ENCODE data around the gene CIAPIN1.
A peak's percentile ranks its signal among the peaks of the same experiment; 100 is the strongest.

Gene CIAPIN1

DNA sequence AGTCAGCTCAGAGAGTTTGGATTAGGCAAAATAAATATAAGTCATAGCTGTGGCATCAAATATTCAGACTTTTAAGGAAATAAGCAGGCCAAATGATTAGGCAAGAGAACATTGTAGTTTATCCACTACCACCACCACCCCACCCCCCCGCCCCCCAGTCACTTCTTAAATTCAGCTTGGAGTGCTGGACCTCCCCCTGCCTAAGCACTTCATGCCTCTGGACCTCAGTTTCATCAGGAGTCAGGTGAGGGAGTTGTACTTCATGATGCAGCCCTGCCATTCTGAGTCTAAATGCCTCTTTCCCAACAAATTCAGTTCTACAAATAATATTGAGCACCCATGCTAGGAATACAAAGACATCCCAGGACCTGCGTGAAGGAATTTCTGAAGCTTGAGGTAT, 17.3 kb upstream of the CIAPIN1 start:
- H3K4me3 ChIP-seq (ENCODE audit: insufficient read depth, low read length, poor library complexity, severe bottlenecking) = no peak overlapping the region
- TF ChIP-seq, protein P1, sequence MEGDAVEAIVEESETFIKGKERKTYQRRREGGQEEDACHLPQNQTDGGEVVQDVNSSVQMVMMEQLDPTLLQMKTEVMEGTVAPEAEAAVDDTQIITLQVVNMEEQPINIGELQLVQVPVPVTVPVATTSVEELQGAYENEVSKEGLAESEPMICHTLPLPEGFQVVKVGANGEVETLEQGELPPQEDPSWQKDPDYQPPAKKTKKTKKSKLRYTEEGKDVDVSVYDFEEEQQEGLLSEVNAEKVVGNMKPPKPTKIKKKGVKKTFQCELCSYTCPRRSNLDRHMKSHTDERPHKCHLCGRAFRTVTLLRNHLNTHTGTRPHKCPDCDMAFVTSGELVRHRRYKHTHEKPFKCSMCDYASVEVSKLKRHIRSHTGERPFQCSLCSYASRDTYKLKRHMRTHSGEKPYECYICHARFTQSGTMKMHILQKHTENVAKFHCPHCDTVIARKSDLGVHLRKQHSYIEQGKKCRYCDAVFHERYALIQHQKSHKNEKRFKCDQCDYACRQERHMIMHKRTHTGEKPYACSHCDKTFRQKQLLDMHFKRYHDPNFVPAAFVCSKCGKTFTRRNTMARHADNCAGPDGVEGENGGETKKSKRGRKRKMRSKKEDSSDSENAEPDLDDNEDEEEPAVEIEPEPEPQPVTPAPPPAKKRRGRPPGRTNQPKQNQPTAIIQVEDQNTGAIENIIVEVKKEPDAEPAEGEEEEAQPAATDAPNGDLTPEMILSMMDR (IDR thresholded peaks at IDR 0.05; ENCODE audit: insufficient read depth, low read length, poor library complexity, severe bottlenecking) = no peak
- TF ChIP-seq EZH2phosphoT487 (conservative IDR thresholded peaks at IDR 0.05; ENCODE audit: low read length) = no peak
- no peaks in the 10 kb centered on the region for H3K9me3 ChIP-seq (ENCODE audit: insufficient read depth, low read length)
- H3K9ac ChIP-seq (ENCODE audit: low read length) = no peak overlapping the region
- H2AFZ ChIP-seq (ENCODE audit: low read depth, low read length, severe bottlenecking) = no peak overlapping the region
- H3K9me2 ChIP-seq (replicated peaks; ENCODE audit: insufficient read depth, low read length) = no peaks in the 10 kb centered on the region
- no peaks in the 10 kb centered on the region for H4K20me1 ChIP-seq (ENCODE audit: low read depth, low read length)
- no peak overlapping the region for H3K27ac ChIP-seq (ENCODE audit: low read depth, low read length)
- H3K4me2 ChIP-seq (ENCODE audit: low read depth, low read length, poor library complexity, severe bottlenecking) = no peak overlapping the region
- peaks cover 15% of the 10 kb centered on the region for H3K79me2 ChIP-seq (ENCODE audit: insufficient read depth, low read length)
- H3K36me3 ChIP-seq (ENCODE audit: low read length) = peaks cover 7% of the 10 kb centered on the region; the same call in 1 of the 2 replicates
- peaks cover 14% of the 10 kb centered on the region for H3F3A ChIP-seq (ENCODE audit: insufficient read depth)
- H3K27me3 ChIP-seq (ENCODE audit: low read length) = no peaks in the 10 kb centered on the region

DNA sequence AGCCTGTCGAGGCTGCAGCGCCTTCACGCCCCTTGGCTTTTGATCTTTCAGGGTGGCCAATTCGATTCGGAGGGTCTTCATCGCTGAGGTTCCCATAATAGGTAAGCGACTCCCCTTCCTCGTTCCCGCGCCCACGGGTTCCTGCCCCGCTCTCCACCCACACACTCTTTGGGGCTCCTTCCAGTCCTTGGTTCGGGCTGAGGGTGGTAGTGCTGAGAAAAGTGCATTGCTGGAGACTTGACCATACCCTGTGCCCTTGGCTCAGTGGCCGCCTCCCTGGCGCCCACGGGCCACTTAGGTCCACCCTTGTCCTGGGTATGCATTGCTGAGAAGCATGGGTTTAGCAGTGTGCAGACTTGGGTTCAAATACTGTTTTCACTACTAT, 15.8 kb upstream of the CIAPIN1 start:
- Histone ChIP-seq H3K79me2 (ENCODE audit: insufficient read depth, low read length) (peaks cover 15% of the 10 kb centered on the region), H3K4me3 (ENCODE audit: insufficient read depth, low read length, poor library complexity, severe bottlenecking) (peak overlapping the region; percentile 74), H3K27ac (ENCODE audit: low read depth, low read length) (no peak overlapping the region), H2AFZ (ENCODE audit: low read depth, low read length, severe bottlenecking) (no peak overlapping the region), H3K36me3 (ENCODE audit: low read length) (peaks cover 7% of the 10 kb centered on the region; the same call in 1 of the 2 replicates), H3K4me2 (ENCODE audit: low read depth, low read length, poor library complexity, severe bottlenecking) (peak overlapping the region; percentile 84), H3K9me2 (replicated peaks; ENCODE audit: insufficient read depth, low read length) (no peaks in the 10 kb centered on the region), H3F3A (ENCODE audit: insufficient read depth) (peaks cover 14% of the 10 kb centered on the region), H4K20me1 (ENCODE audit: low read depth, low read length) (no peaks in the 10 kb centered on the region), H3K9ac (ENCODE audit: low read length) (peak overlapping the region; percentile 70), H3K9me3 (ENCODE audit: insufficient read depth, low read length) (no peaks in the 10 kb centered on the region), H3K27me3 (ENCODE audit: low read length) (no peaks in the 10 kb centered on the region)
- TF ChIP-seq, protein P1 (IDR thresholded peaks at IDR 0.05; ENCODE audit: insufficient read depth, low read length, poor library complexity, severe bottlenecking) = no peak
- TF ChIP-seq EZH2phosphoT487 (conservative IDR thresholded peaks at IDR 0.05; ENCODE audit: low read length) = no peak

DNA sequence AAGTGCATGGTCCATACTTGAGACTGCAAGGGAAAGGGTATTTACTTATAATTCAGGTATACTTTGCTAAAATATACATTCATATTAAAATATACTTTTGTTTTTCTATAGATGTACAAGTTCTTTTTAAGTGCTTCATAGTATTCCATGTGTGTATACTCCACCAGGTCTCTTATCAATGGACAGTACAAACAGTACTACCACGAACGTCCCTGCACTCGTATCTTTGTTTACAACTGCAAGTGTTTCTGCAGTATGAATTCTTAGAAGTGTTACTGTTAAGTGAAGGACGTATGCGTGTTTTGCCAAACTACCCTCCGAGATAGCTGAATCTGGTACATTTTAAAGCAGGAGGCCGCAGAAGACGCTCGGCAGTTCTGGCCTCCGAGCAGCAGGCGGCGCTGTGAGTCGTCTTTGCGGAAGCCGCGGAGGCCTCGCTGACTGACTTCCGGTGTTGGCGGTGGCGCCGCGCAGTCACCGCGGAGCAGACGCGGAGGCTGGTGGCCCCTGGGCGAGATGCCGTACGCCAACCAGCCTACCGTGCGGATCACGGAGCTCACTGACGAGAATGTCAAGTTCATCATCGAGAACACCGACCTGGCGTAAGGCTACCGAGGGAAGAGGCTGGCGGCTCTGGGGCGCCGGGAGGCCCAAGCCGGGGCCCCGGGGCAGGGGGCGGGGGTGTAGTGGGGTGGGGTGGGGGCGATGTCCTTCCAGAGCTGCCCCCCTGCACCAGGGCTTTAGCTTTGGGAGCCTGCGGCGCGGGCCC, 15.2 kb upstream of the CIAPIN1 start, which contains the start of gene POLR2C:
Gene POLR2C, plus strand, starts transcription at position 471 of the 769 bp plus-strand sequence. Its CDS starts 46 bp downstream, at position 517.
- no peaks in the 10 kb centered on the region for H3K9me2 ChIP-seq (replicated peaks; ENCODE audit: insufficient read depth, low read length)
- peaks cover 5% of the 10 kb centered on the region; the same call in 1 of the 2 replicates for H3K36me3 ChIP-seq (ENCODE audit: low read length)
- H3K79me2 ChIP-seq (ENCODE audit: insufficient read depth, low read length) = peaks cover 15% of the 10 kb centered on the region
- no peaks in the 10 kb centered on the region for H3K27me3 ChIP-seq (ENCODE audit: low read length)
- H3F3A ChIP-seq (ENCODE audit: insufficient read depth) = peaks cover 11% of the 10 kb centered on the region
- no peak for TF ChIP-seq EZH2phosphoT487 (conservative IDR thresholded peaks at IDR 0.05; ENCODE audit: low read length)
- TF ChIP-seq, protein P1 (IDR thresholded peaks at IDR 0.05; ENCODE audit: insufficient read depth, low read length, poor library complexity, severe bottlenecking) = peak; percentile 88
- no peaks in the 10 kb centered on the region for H4K20me1 ChIP-seq (ENCODE audit: low read depth, low read length)
- H3K4me2 ChIP-seq (ENCODE audit: low read depth, low read length, poor library complexity, severe bottlenecking) = peak within 1 kb of the TSS; percentile 84
- no peaks in the 10 kb centered on the region for H3K9me3 ChIP-seq (ENCODE audit: insufficient read depth, low read length)
- H3K4me3 ChIP-seq (ENCODE audit: insufficient read depth, low read length, poor library complexity, severe bottlenecking) = peak within 1 kb of the TSS; percentile 74
- H3K27ac ChIP-seq (ENCODE audit: low read depth, low read length) = no peak within 1 kb of the TSS
- H2AFZ ChIP-seq (ENCODE audit: low read depth, low read length, severe bottlenecking) = peak within 1 kb of the TSS; percentile 17
- H3K9ac ChIP-seq (ENCODE audit: low read length) = peak within 1 kb of the TSS; percentile 70
